ENCODE measurements around the gene POLR3K. TPM values are rescaled to one million over a fixed set of nuclear protein-coding genes. Genes with fewer than 3 reads are reported as not detected.

The POLR3K gene
- total RNA-seq, 1 experiment from 2014 or later, result 29.1 TPM

GRCh38 chr16:60166-60565 lies 6.8 kb upstream of the POLR3K start:
- DNase-seq, result no peak
- BruUV-seq (replicated peaks), result no TSS peak
- no peak for TF ChIP-seq CTCF (IDR thresholded peaks at IDR 0.05; ENCODE audit: unreplicated experiment)
- intact Hi-C loops (cut with micrococcal nuclease; ENCODE audit: unreplicated experiment), result no loop called here
- H3K4me3 Mint-ChIP-seq (ENCODE audit: low read depth, unreplicated experiment), result no peak overlapping the region
- H3K4me1 Mint-ChIP-seq (ENCODE audit: low read depth, unreplicated experiment), result peaks cover 3% of the 10 kb centered on the region
- CTCF ChIA-PET, result interaction anchor here (0.6 kb wide), 1 partner anchor 16 kb away, joined by 3 read pairs; no protein-coding TSS in a partner anchor
- no peaks in the 10 kb centered on the region for H3K27me3 Mint-ChIP-seq (ENCODE audit: unreplicated experiment)
- no peaks in the 10 kb centered on the region for H3K9me3 Mint-ChIP-seq (ENCODE audit: low read depth, unreplicated experiment)
- no peak overlapping the region for H3K27ac Mint-ChIP-seq (ENCODE audit: unreplicated experiment)
- peaks cover 36% of the 10 kb centered on the region for H3K36me3 Mint-ChIP-seq (ENCODE audit: insufficient read depth, unreplicated experiment)

- intact Hi-C loops (cut with micrococcal nuclease; ENCODE audit: unreplicated experiment), result no loop called here
- no peaks in the 10 kb centered on the region for H3K4me1 Mint-ChIP-seq (ENCODE audit: low read depth, unreplicated experiment)
- no peak overlapping the region for H3K27ac Mint-ChIP-seq (ENCODE audit: unreplicated experiment)
- no TSS peak for BruUV-seq (replicated peaks)
- no peak for TF ChIP-seq CTCF (IDR thresholded peaks at IDR 0.05; ENCODE audit: unreplicated experiment)
- peaks cover 39% of the 10 kb centered on the region for H3K36me3 Mint-ChIP-seq (ENCODE audit: insufficient read depth, unreplicated experiment)
- CTCF ChIA-PET, result interaction anchor here (0.6 kb wide), 1 partner anchor 15 kb away, joined by 3 read pairs; no protein-coding TSS in a partner anchor
- no peaks in the 10 kb centered on the region for H3K9me3 Mint-ChIP-seq (ENCODE audit: low read depth, unreplicated experiment)
- no peaks in the 10 kb centered on the region for H3K27me3 Mint-ChIP-seq (ENCODE audit: unreplicated experiment)
- DNase-seq, result no peak
- H3K4me3 Mint-ChIP-seq (ENCODE audit: low read depth, unreplicated experiment), result no peak overlapping the region
These were observed 6.1 kb upstream of the POLR3K start for GRCh38 chr16:59440-60059.

GRCh38 chr16:58491-59439 lies 5.4 kb upstream of the POLR3K start:
- intact Hi-C loops (cut with micrococcal nuclease; ENCODE audit: unreplicated experiment), result no loop called here

More at GRCh38 chr16:58491-59439, 5.4 kb upstream of the POLR3K start:
- no peak for DNase-seq
- Mint-ChIP-seq H3K36me3 (ENCODE audit: insufficient read depth, unreplicated experiment) (peaks cover 41% of the 10 kb centered on the region), H3K4me3 (ENCODE audit: low read depth, unreplicated experiment) (no peak overlapping the region), H3K27ac (ENCODE audit: unreplicated experiment) (no peak overlapping the region), H3K27me3 (ENCODE audit: unreplicated experiment) (no peaks in the 10 kb centered on the region), H3K9me3 (ENCODE audit: low read depth, unreplicated experiment) (no peaks in the 10 kb centered on the region), H3K4me1 (ENCODE audit: low read depth, unreplicated experiment) (no peaks in the 10 kb centered on the region)
- CTCF ChIA-PET, result interaction anchor here (0.6 kb wide), 1 partner anchor 11 kb away, joined by 3 read pairs; no protein-coding TSS in a partner anchor
- BruUV-seq (replicated peaks), result no TSS peak
- no peak for TF ChIP-seq CTCF (IDR thresholded peaks at IDR 0.05; ENCODE audit: unreplicated experiment)
